Neural cell (in vitro differentiated cells): ENCODE measurements around the gene GLRA1. TPM values are rescaled to one million over a fixed set of nuclear protein-coding genes. Genes with fewer than 3 reads are reported as not detected.

ENCODE experiments used
- H2AFZ ChIP-seq: fragments of 200-600, 300-800 bp; sonication (generic), shearing (Covaris generic); 2 replicates; pipeline ENCODE4 v1.6.0; 2014; ENCODE audit warnings: low read depth, mild to moderate bottlenecking, antibody characterized with exemption, low read length, moderate library complexity
- H3F3A ChIP-seq: fragments of 200-600 bp; shearing (Covaris generic); 2 replicates; pipeline ENCODE4 v1.6.1; 2016; ENCODE audit warnings: mild to moderate bottlenecking, moderate library complexity, mixed read lengths, antibody characterized with exemption, low read length; ENCODE audit not compliant: insufficient read depth, poor library complexity, severe bottlenecking
- H3K27ac ChIP-seq: fragments of 200-600, 300-800 bp; sonication (generic), shearing (Covaris generic); 2 replicates; pipeline ENCODE4 v1.5.1; 2014; ENCODE audit warnings: mild to moderate bottlenecking, low read length, moderate library complexity
- H3K27me3 ChIP-seq: fragments of 300-800, 200-600 bp; sonication (generic), shearing (Covaris generic); 2 replicates; pipeline ENCODE4 v1.6.0; 2014; ENCODE audit warnings: mild to moderate bottlenecking, low read depth, low read length, moderate library complexity; ENCODE audit not compliant: insufficient read depth
- H3K36me3 ChIP-seq: fragments of 300-800, 200-600 bp; sonication (generic), shearing (Covaris generic); 2 replicates; pipeline ENCODE4 v1.5.1; 2014; ENCODE audit warnings: mild to moderate bottlenecking, antibody characterized with exemption, low read length, moderate library complexity; ENCODE audit not compliant: insufficient read depth
- H3K4me2 ChIP-seq: fragments of 300-800, 200-600 bp; sonication (generic), shearing (Covaris generic); 2 replicates; pipeline ENCODE4 v1.6.0; 2014; ENCODE audit warnings: mild to moderate bottlenecking, low read length
- H3K4me3 ChIP-seq: fragments of 300-800, 200-600 bp; sonication (generic), shearing (Covaris generic); 2 replicates; pipeline ENCODE4 v1.5.1; 2014; ENCODE audit warnings: mild to moderate bottlenecking, low read length, moderate library complexity
- H3K79me2 ChIP-seq: fragments of 200-600 bp; shearing (Covaris generic); replicated peaks from 2 replicates; pipeline ENCODE4 v1.6.0; 2014; ENCODE audit warnings: mild to moderate bottlenecking, low read length, moderate library complexity; ENCODE audit not compliant: insufficient read depth
- H3K9ac ChIP-seq: fragments of 300-800, 200-600 bp; sonication (generic), shearing (Covaris generic); 2 replicates; pipeline ENCODE4 v1.6.1; 2016; ENCODE audit warnings: mild to moderate bottlenecking, low read length, mixed read lengths
- H3K9me2 ChIP-seq: fragments of 200-600 bp; shearing (Covaris generic); 2 replicates; pipeline ENCODE4 v1.6.1; 2016; ENCODE audit warnings: mild to moderate bottlenecking, low read length, mixed read lengths; ENCODE audit not compliant: insufficient read depth
- H3K9me3 ChIP-seq: fragments of 200-600, 300-800 bp; sonication (generic), shearing (Covaris generic); 2 replicates; pipeline ENCODE4 v1.6.1; 2016; ENCODE audit warnings: mild to moderate bottlenecking, mixed run types, low read length, moderate library complexity, mixed read lengths
- H4K20me1 ChIP-seq: fragments of 200-600 bp; shearing (Covaris generic); 2 replicates; pipeline ENCODE4 v1.6.1; 2016; ENCODE audit warnings: mild to moderate bottlenecking, mixed run types; ENCODE audit not compliant: insufficient read depth
- CTCF ChIP-seq: fragments of 450-650 bp; IDR thresholded peaks from 2 replicates; pipeline ENCODE4 v1.5.1; 2014; ENCODE audit warnings: antibody characterized with exemption, mild to moderate bottlenecking, moderate library complexity; ENCODE audit not compliant: poor library complexity, severe bottlenecking
- EP300 ChIP-seq: fragments of 450-650 bp; conservative IDR thresholded peaks from 2 replicates; pipeline ENCODE4 v1.6.1; 2014; ENCODE audit warnings: antibody characterized with exemption, mild to moderate bottlenecking, moderate library complexity; ENCODE audit not compliant: poor library complexity, severe bottlenecking
- EZH2 ChIP-seq: fragments of 200-600, 300-800 bp; shearing (Covaris generic), sonication (generic); IDR thresholded peaks from 2 replicates; pipeline ENCODE4 v1.6.1; 2014; ENCODE audit warnings: antibody characterized with exemption, low read length, borderline replicate concordance, mild to moderate bottlenecking; ENCODE audit not compliant: insufficient read depth, poor library complexity, severe bottlenecking
- MXI1 ChIP-seq: fragments of 450-650 bp; conservative IDR thresholded peaks from 2 replicates; pipeline ENCODE4 v1.6.1; 2014; ENCODE audit warnings: antibody characterized with exemption, mild to moderate bottlenecking; ENCODE audit not compliant: poor library complexity, severe bottlenecking
- POLR2AphosphoS5 ChIP-seq: IDR thresholded peaks from 2 replicates; pipeline ENCODE4 v1.6.1; 2012
- RAD21 ChIP-seq: fragments of 450-650 bp; conservative IDR thresholded peaks from 2 replicates; pipeline ENCODE4 v1.6.1; 2014; ENCODE audit warnings: antibody characterized with exemption, mild to moderate bottlenecking, moderate library complexity
- SMC3 ChIP-seq: fragments of 450-650 bp; conservative IDR thresholded peaks from 2 replicates; pipeline ENCODE4 v1.6.1; 2014; ENCODE audit warnings: antibody characterized with exemption, mild to moderate bottlenecking, moderate library complexity; ENCODE audit not compliant: poor library complexity
- TAF1 ChIP-seq: IDR thresholded peaks from 2 replicates; pipeline ENCODE4 v1.6.1; 2012; ENCODE audit warnings: low read depth
- polyA plus RNA-seq: library from polyadenylated mRNA; depleted of rRNA; stranded (reverse); fragments of >200 nt; gene quantifications from 2 replicates; pipeline ENCODE4 v1.2.3, GENCODE V29; 2014
- TF ChIP-seq, protein P1 (sequence below): IDR thresholded peaks from 2 replicates; pipeline ENCODE4 v1.6.1; 2012; ENCODE audit warnings: borderline replicate concordance

GLRA1 gene
- polyA plus RNA-seq, 1 donor from 2014 or later: not detected

GRCh38 chr5:151912360-151912759 lies 12.3 kb downstream of the GLRA1 start:
- no peaks in the 10 kb centered on the region for H3K36me3 ChIP-seq
- no peak overlapping the region for H2AFZ ChIP-seq
- no peak overlapping the region for H3K4me3 ChIP-seq
- H3K79me2 ChIP-seq: no peaks in the 10 kb centered on the region
- no peaks in the 10 kb centered on the region for H4K20me1 ChIP-seq
- H3K4me2 ChIP-seq: no peak overlapping the region
- no peaks in the 10 kb centered on the region for H3K9me3 ChIP-seq
- H3K27ac ChIP-seq: no peak overlapping the region
- H3K9me2 ChIP-seq: no peaks in the 10 kb centered on the region
- no peaks in the 10 kb centered on the region for H3F3A ChIP-seq
- H3K9ac ChIP-seq: no peak overlapping the region
- TF ChIP-seq CTCF: no peak
- no peak for TF ChIP-seq EZH2
- TF ChIP-seq, protein P1, sequence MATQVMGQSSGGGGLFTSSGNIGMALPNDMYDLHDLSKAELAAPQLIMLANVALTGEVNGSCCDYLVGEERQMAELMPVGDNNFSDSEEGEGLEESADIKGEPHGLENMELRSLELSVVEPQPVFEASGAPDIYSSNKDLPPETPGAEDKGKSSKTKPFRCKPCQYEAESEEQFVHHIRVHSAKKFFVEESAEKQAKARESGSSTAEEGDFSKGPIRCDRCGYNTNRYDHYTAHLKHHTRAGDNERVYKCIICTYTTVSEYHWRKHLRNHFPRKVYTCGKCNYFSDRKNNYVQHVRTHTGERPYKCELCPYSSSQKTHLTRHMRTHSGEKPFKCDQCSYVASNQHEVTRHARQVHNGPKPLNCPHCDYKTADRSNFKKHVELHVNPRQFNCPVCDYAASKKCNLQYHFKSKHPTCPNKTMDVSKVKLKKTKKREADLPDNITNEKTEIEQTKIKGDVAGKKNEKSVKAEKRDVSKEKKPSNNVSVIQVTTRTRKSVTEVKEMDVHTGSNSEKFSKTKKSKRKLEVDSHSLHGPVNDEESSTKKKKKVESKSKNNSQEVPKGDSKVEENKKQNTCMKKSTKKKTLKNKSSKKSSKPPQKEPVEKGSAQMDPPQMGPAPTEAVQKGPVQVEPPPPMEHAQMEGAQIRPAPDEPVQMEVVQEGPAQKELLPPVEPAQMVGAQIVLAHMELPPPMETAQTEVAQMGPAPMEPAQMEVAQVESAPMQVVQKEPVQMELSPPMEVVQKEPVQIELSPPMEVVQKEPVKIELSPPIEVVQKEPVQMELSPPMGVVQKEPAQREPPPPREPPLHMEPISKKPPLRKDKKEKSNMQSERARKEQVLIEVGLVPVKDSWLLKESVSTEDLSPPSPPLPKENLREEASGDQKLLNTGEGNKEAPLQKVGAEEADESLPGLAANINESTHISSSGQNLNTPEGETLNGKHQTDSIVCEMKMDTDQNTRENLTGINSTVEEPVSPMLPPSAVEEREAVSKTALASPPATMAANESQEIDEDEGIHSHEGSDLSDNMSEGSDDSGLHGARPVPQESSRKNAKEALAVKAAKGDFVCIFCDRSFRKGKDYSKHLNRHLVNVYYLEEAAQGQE: no peak
- no peak for TF ChIP-seq POLR2AphosphoS5
- no peak for TF ChIP-seq EP300
- TF ChIP-seq MXI1: no peak
- no peak for TF ChIP-seq SMC3
- no peak for TF ChIP-seq RAD21
- no peak for TF ChIP-seq TAF1
- H3K27me3 ChIP-seq: peaks cover 91% of the 10 kb centered on the region

GRCh38 chr5:151911011-151911410 lies 13.6 kb downstream of the GLRA1 start:
- no peak overlapping the region for H2AFZ ChIP-seq
- no peaks in the 10 kb centered on the region for H4K20me1 ChIP-seq
- H3K27ac ChIP-seq: no peak overlapping the region
- H3K9me2 ChIP-seq: no peaks in the 10 kb centered on the region
- peaks cover 93% of the 10 kb centered on the region for H3K27me3 ChIP-seq
- H3K4me3 ChIP-seq: no peak overlapping the region
- no peaks in the 10 kb centered on the region for H3F3A ChIP-seq
- H3K4me2 ChIP-seq: no peak overlapping the region
- TF ChIP-seq CTCF: no peak
- TF ChIP-seq EP300: no peak
- TF ChIP-seq SMC3: no peak
- TF ChIP-seq RAD21: no peak
- TF ChIP-seq POLR2AphosphoS5: no peak
- TF ChIP-seq TAF1: no peak
- no peak for TF ChIP-seq MXI1
- no peak for TF ChIP-seq EZH2
- TF ChIP-seq, protein P1: no peak
- no peaks in the 10 kb centered on the region for H3K9me3 ChIP-seq
- H3K9ac ChIP-seq: no peak overlapping the region
- no peaks in the 10 kb centered on the region for H3K36me3 ChIP-seq
- H3K79me2 ChIP-seq: no peaks in the 10 kb centered on the region
